MM.1S (cell line): ENCODE results near the gene KRT74.

Experiments used
- DNase-seq: peaks from one replicate; pipeline ENCODE4 v3.0.0-alpha.2; 2015
- H2AFZ ChIP-seq: fragments of 300-600 bp; sonication (generic); 2 replicates; pipeline ENCODE4 v1.6.0; 2016; ENCODE audit warnings: antibody characterized with exemption, low read length
- H3F3A ChIP-seq: fragments of 300-600 bp; sonication (generic); 2 replicates; pipeline ENCODE4 v1.6.1; 2016; ENCODE audit warnings: mild to moderate bottlenecking, antibody characterized with exemption, low read length, moderate library complexity, mixed read lengths; ENCODE audit not compliant: insufficient read depth
- H3K27ac ChIP-seq: fragments of 300-600 bp; sonication (generic); 2 replicates; pipeline ENCODE4 v1.5.1; 2016; ENCODE audit warnings: mild to moderate bottlenecking, low read length
- H3K27me3 ChIP-seq: fragments of 300-600 bp; sonication (generic); replicated peaks from 2 replicates; pipeline ENCODE4 v1.6.0; 2016; ENCODE audit warnings: low read length; ENCODE audit not compliant: insufficient read depth
- H3K36me3 ChIP-seq: fragments of 300-600 bp; sonication (generic); replicated peaks from 2 replicates; pipeline ENCODE4 v1.6.1; 2016; ENCODE audit warnings: mild to moderate bottlenecking, low read length, mixed read lengths; ENCODE audit not compliant: insufficient read depth
- H3K4me1 ChIP-seq: fragments of 300-600 bp; sonication (generic); 2 replicates; pipeline ENCODE4 v1.6.1; 2016; ENCODE audit warnings: low read length, mixed read lengths
- H3K4me2 ChIP-seq: fragments of 300-600 bp; sonication (generic); 2 replicates; pipeline ENCODE4 v1.6.0; 2016; ENCODE audit warnings: low read depth, low read length
- H3K4me3 ChIP-seq: fragments of 300-600 bp; sonication (generic); 2 replicates; pipeline ENCODE4 v1.5.1; 2016; ENCODE audit warnings: low read length, mixed read lengths
- H3K79me2 ChIP-seq: fragments of 300-600 bp; sonication (generic); 2 replicates; pipeline ENCODE4 v1.6.1; 2016; ENCODE audit warnings: mixed run types, low read length, mixed read lengths
- H3K9ac ChIP-seq: fragments of 300-600 bp; sonication (generic); 2 replicates; pipeline ENCODE4 v1.6.1; 2016; ENCODE audit warnings: low read length, mixed read lengths
- H3K9me2 ChIP-seq: fragments of 300-600 bp; sonication (generic); replicated peaks from 2 replicates; pipeline ENCODE4 v1.6.1; 2016; ENCODE audit warnings: mild to moderate bottlenecking, low read length, mixed read lengths; ENCODE audit not compliant: insufficient read depth
- H3K9me3 ChIP-seq: fragments of 300-600 bp; sonication (generic); replicated peaks from 2 replicates; pipeline ENCODE4 v1.6.1; 2016; ENCODE audit warnings: mild to moderate bottlenecking, low read length, mixed read lengths; ENCODE audit not compliant: insufficient read depth
- H4K20me1 ChIP-seq: fragments of 300-600 bp; sonication (generic); 2 replicates; pipeline ENCODE4 v1.6.1; 2016; ENCODE audit warnings: mild to moderate bottlenecking, low read length, moderate library complexity, mixed read lengths; ENCODE audit not compliant: insufficient read depth
- EZH2 ChIP-seq: fragments of 300-600 bp; sonication (generic); optimal IDR thresholded peaks from 2 replicates; pipeline ENCODE3; 2017; ENCODE audit warnings: low read depth, mild to moderate bottlenecking, antibody characterized with exemption, low read length, mixed read lengths
- EZH2phosphoT487 ChIP-seq: fragments of 300-600 bp; sonication (generic); IDR thresholded peaks from 2 replicates; pipeline ENCODE4 v1.6.1; 2018; ENCODE audit warnings: antibody characterized with exemption, low read length
- TF ChIP-seq, protein P1 (sequence below): fragments of 300-600 bp; sonication (generic); IDR thresholded peaks from 2 replicates; pipeline ENCODE4 v1.5.1; 2016; ENCODE audit warnings: antibody characterized with exemption, low read length, mixed read lengths

The KRT74 gene

DNA sequence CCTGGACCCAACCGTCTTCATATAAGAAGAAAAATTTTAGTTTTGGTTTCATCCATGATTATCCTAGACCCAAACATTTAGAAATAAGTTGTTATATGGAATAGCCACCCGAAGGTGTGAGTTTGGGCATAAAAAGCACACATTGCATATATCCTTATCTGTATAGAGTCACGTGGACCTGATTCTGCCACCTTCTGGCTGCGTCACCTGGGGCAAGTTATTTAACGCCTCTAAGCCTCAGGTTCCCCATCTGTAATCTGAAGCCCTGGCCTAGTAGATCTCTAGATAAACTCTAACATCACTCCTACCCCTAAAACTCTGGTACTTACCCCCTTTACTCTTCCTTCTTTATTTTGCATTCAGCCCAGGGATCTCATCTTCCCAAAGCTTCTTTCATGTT is 39.2 kb downstream of the KRT74 start:
- no peak for DNase-seq
- H3K9me3 ChIP-seq, result no peaks in the 10 kb centered on the region

DNA sequence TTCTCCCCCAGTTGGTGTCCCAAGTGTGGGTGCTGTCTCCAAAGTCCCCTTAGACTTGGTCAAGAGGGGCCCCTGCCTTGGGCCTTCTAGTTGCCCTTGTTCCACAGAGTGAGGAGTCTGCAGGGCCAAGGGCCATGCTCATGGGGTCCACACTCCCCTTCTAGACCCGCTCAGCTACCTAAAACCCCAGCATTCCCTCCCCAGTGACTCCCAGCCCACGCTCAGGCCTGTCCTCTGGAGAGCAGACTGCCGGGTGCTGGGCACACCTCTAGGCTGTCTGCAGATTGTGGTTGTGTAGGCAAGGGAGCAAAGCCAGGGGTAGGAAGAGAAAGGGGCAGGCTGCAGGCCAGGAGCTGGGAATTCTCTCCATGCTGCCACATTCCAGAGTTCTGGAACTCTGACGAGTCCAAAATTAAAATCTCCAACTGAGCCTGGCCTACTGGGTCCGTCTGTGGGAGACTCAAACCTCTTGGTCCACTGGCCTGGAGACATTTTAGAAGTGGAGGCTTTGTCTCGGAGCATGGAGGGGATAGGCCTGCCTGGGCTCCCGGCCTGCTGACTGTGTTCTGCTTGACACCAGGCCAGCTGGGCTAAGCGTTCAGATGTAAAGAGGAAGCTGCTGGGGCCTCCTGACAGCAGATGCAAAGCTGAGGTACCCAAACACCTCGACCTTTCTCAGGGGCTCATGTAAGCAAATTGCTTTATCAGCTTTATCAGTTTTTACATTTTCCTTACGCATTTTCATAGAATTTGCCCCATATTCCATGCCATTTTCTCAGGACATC is 39.8 kb downstream of the KRT74 start:
- Histone ChIP-seq H3K9ac (no peak overlapping the region), H3K79me2 (no peaks in the 10 kb centered on the region), H4K20me1 (no peaks in the 10 kb centered on the region), H3F3A (no peaks in the 10 kb centered on the region), H3K4me3 (no peak overlapping the region), H3K9me3 (no peaks in the 10 kb centered on the region), H2AFZ (no peak overlapping the region), H3K27ac (no peak overlapping the region), H3K36me3 (no peaks in the 10 kb centered on the region), H3K9me2 (no peaks in the 10 kb centered on the region), H3K4me2 (no peak overlapping the region), H3K4me1 (no peaks in the 10 kb centered on the region), H3K27me3 (peaks cover 40% of the 10 kb centered on the region)
- TF ChIP-seq EZH2phosphoT487, result no peak
- DNase-seq, result no peak

More for the DNA sequence above, 39.2 kb downstream of the KRT74 start:
- Histone ChIP-seq H3K27me3 (peaks cover 37% of the 10 kb centered on the region), H3K9me2 (no peaks in the 10 kb centered on the region), H3K36me3 (no peaks in the 10 kb centered on the region), H3K4me3 (no peak overlapping the region), H4K20me1 (no peaks in the 10 kb centered on the region), H3K9ac (no peak overlapping the region), H3K4me2 (no peak overlapping the region), H3F3A (no peaks in the 10 kb centered on the region), H2AFZ (no peak overlapping the region), H3K4me1 (no peaks in the 10 kb centered on the region), H3K27ac (no peak overlapping the region), H3K79me2 (no peaks in the 10 kb centered on the region)
- TF ChIP-seq, protein P1, sequence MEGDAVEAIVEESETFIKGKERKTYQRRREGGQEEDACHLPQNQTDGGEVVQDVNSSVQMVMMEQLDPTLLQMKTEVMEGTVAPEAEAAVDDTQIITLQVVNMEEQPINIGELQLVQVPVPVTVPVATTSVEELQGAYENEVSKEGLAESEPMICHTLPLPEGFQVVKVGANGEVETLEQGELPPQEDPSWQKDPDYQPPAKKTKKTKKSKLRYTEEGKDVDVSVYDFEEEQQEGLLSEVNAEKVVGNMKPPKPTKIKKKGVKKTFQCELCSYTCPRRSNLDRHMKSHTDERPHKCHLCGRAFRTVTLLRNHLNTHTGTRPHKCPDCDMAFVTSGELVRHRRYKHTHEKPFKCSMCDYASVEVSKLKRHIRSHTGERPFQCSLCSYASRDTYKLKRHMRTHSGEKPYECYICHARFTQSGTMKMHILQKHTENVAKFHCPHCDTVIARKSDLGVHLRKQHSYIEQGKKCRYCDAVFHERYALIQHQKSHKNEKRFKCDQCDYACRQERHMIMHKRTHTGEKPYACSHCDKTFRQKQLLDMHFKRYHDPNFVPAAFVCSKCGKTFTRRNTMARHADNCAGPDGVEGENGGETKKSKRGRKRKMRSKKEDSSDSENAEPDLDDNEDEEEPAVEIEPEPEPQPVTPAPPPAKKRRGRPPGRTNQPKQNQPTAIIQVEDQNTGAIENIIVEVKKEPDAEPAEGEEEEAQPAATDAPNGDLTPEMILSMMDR, result no peak
- no peak for TF ChIP-seq EZH2phosphoT487
- TF ChIP-seq EZH2, result no peak

GRCh38 chr12:52532636-52533035 is 41.0 kb downstream of the KRT74 start:
- Histone ChIP-seq H3K4me3 (no peak overlapping the region), H3K79me2 (no peaks in the 10 kb centered on the region), H3K27ac (no peak overlapping the region), H3K9me2 (no peaks in the 10 kb centered on the region), H2AFZ (no peak overlapping the region), H3K27me3 (peaks cover 34% of the 10 kb centered on the region), H3F3A (no peaks in the 10 kb centered on the region), H3K36me3 (no peaks in the 10 kb centered on the region), H4K20me1 (no peaks in the 10 kb centered on the region), H3K9me3 (no peaks in the 10 kb centered on the region), H3K9ac (no peak overlapping the region), H3K4me2 (no peak overlapping the region), H3K4me1 (no peaks in the 10 kb centered on the region)
- DNase-seq, result no peak
- no peak for TF ChIP-seq EZH2
- TF ChIP-seq EZH2phosphoT487, result no peak
- TF ChIP-seq, protein P1, result no peak
